OCI-LY1 (cell line): ENCODE data around the gene EVC2.

Experiments
- CTCF ChIP-seq: fragments of 200-600 bp; sonication (generic), shearing (Covaris generic); IDR thresholded peaks from 2 replicates; pipeline ENCODE4 v1.5.1; 2017; ENCODE audit warnings: mild to moderate bottlenecking, antibody characterized with exemption, low read length, moderate library complexity, mixed read lengths
- EZH2 ChIP-seq: fragments of 200-600 bp; sonication (generic), shearing (Covaris generic); IDR thresholded peaks from 2 replicates; pipeline ENCODE4 v1.8.0; 2017; ENCODE audit warnings: borderline replicate concordance, mixed run types, mild to moderate bottlenecking, antibody characterized with exemption, low read length, moderate library complexity, mixed read lengths

- TF ChIP-seq CTCF (no peak), EZH2 (no peak)
These were observed 49.2 kb upstream of the EVC2 start for GRCh38 chr4:5757536-5757935.
